ENCODE results near the gene CARD19.
"Not testable (repeated sequence)": the region's sequence is repeated elsewhere in the genome, so short reads cannot be mapped to it uniquely, and the experiment has no call there.

Gene CARD19

DNA sequence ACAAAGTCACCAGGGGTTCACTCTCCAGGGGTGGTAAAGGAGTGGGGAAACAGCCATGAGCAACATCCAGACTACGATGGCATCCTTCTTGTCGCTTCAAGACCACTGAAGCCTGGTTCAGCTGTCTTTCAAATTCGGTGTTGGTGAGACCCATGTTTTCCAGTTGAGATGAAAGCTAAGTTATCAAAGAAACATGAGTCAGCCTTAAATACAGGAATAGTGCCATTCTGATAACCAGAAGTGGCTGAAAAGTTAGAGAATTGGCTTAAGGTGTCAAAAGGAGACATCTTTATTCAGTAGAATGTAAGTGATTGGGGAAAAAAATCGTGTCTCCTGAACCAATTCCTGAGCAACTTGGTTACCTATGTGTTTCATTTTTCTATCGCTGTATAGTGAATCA, 7.0 kb upstream of the CARD19 start:
- DNase-seq (ENCODE audit: low spot score), result no peak

DNA sequence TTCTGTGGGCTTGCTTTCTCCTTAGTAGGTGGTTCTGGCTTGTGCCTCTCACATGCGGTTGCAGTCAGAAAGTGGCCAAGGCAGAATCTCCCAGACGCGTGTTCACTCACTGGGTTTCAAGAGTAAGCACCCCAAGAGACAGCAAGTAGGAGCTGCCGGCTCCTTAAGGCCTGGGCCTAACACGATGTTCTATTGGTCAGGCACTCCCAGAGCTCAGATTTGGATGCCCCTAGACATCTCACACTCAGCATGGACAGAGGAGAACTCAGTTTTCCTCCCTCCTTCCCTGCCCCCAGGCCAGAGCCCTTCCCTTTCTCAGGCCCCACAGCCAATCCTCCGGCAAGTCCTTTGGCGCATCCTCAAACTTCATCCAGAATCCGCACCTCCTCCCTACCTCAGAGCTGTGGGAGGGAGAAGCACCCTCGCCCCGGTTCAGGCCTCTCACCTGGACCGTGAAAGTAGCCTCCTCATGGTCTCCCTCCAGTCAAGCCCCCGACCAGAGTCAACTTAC, 6.5 kb upstream of the CARD19 start:
- DNase-seq (ENCODE audit: low spot score), result no peak

DNA sequence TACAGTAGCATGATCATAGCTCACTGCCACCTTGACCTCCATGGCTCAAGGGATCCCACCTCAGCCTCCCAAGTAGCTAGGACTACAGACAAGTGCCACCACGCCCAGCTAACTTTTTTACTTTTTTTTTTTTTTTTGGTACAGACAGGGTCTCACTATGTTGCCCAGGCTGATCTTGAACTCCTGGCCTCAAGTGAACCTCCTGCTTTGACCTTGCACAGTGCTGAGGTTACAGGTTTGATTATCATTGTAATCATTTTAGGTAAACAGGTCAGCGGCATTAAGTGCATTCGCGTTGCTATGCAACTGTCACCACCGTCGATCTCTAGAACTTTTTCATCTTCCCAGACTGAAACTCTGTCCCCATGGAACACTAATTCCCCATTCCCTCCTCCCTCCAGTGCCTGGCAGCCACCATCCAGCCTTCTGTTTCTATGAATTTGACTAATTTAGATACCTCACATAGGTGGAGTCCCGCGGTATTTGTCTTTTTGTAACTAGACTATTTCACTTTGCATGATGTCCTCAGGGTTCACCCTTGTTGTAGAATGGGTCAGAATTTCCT, 5.8 kb upstream of the CARD19 start:
- no peak for DNase-seq (ENCODE audit: low spot score)

DNA sequence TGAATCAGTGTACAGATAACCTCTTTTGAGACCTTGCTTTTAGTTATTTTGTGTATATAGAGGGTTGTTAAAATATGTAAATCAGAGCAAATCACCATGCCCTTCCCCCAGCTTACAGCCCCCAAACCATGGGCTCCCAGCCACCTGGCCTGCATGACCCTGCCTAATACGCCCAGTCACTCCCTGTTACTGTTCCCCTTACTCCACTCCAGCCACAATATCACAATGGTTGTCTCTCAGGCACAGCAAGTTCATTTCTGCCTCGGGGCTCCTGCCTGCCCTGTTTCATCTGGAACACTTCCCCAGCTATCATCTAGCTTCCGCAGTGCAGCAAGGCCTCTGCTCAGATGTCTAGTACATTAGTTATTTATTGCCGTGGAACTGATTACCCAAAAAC, 5.0 kb upstream of the CARD19 start:
- DNase-seq (ENCODE audit: low spot score), result no peak

DNA sequence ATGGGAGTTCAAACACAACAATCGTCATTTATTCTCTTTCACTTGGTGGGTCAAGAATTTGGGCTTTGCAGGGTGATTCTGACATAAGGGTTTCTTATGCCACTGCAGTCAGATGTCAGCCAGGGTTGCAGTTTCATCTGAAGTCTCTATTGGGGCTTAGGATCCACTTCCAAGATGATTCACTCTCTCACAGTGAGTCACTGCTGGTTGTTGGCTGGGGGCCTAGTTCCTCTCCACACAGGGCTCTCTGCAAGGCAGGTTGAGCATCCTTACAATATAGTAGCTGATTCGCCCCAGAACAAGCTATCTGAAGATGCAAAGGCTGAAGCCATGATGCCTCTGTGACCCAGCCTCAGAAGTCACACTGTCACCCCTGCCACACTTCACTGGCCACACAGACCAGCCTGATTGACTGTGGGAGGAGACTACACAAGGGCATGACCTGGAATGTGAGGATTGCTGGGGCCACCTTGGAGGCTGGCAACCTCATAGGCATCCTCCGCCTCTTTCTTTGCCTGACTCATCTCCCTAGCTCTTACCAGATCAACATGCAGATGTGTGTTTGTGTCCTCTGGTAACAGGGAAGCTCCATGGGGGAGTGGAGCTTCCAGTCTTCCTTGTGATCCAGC, 4.5 kb upstream of the CARD19 start:
- DNase-seq (ENCODE audit: low spot score), result no peak

DNA sequence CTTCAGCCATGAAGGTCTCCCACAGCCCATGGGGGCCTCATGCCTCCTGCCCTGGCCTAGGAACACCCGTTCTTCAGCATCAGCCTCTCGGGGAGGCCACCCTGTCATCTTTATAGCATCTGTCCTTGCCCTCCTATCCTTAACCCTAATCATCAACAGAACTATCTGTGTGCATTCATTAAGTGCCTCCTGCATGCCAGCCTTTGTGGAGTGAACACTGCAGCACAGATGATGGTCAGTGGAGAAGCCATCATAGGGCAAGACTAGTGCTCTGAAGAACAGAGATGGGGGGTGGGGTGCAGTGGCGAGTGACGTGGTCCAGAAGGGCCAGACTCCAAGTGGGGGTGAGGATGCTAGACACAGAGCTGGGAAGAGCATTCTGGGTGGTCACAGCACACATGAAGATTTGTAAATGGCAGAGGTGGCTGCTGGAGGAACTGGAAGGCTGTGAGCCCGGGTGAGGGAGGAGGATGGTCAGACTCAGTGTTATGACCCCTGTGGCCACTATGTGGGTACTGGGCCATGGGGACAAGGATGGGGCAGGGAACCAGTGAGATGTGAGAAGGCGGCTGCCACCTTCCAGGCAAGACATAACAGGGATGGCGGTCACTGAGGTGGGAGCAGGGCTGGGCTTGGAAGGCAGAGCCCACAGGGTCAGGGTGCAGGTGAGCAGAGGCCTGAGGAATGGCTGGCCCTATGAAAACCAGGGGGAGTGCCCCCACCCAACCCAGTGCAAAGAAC, 3.6 kb upstream of the CARD19 start:
- DNase-seq (ENCODE audit: low spot score), result no peak

DNA sequence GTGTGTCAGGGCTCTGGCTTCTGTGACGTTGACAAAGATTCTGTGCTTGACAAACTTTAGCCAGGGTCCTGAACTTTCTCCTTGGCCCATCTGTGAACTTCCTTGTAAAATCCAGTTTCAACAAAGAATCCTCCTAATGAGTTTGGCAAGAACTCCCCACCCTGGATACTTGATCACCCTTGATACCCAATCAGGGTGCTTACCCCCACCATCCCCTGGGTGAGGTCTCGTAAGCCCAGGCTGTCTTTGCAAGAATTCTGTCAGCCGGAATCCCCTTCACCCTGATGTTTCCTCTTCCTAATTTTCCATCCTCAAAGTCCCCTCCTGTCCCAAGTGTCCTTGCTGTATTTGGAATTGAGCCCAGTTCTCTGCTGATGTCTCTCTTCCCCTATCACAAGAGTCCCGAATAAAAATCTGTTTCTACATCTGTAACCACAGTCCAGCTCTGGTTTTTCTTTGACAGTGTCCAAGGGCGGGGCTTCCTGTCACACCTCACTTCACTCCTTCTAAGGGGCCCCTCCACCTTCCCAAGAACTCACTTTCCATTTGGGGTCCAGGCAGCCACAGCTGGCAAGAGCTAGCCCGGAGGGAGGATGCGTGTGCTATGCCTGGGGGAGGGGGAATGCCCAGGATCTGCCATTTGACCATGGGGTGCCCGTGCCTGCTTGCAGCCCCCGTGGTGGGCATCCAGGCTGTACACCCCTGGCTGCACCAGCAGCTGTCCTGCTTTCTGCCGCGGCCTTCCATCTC, 2.7 kb upstream of the CARD19 start:
- DNase-seq (ENCODE audit: low spot score), result no peak

DNA sequence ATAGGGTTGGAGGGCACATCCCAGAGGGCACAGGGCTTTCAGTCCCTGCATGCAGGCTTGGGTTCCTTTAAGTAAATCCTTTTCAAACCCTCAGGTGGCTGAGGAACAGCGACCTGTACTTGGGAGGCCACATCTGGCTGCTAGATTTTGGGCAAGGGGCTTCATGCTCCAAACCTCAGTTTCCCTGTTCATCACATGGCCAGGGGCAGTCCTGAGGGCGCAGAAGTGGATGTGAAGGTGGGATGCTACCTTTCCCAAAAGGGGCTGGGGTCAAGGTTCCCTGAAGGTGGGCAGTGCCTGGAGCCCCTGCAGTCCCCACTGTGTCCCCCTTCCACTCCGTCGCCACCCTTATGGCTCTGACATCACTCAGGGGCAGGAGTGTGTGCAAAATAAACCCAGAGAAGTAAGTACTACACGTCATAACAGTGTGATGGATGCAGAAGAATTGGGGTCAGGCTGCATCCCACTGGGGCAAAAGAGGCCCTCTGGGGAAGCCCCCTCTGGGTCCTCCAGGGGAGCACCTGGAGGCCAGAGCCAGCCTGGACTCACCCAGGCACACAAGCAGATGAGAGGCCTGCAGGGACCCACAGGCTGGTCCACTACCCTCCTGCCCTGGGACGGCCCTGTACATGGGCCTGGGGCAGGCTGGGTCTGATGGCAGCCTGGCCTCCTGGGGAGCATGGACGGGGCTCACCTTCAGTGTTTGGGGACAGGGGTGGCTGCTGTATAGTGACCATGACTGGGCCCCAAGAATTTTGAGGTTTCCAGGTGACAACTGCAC, 1.9 kb upstream of the CARD19 start:
- DNase-seq (ENCODE audit: low spot score), result no peak

DNA sequence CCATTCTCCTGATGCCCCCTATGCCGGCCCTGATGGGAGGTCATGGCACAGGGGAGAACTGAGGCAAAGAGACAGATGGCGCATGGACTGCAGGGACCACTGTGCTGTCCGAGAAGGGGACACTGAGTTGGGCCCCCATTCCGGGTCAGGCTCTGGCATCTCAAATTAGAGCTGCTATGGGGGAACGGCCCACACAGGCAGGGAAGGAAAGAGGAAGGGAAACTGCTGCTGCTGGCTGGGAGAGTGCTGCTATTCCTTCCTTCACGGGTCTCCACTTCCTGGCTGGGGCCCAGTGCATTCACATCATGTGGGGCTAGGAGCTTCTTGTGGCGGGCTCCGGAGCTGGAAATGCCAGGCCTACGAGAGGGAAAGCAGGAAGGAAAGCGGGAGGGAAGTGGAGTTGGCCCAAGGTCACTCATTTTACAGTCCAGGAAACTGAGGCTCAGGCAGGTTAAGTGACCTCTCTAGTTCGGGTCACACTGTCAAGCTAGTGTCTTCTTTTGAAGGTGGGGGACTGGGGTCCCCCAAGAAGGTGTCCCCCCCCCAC, 1.3 kb upstream of the CARD19 start:
- no peak for DNase-seq (ENCODE audit: low spot score)

DNA sequence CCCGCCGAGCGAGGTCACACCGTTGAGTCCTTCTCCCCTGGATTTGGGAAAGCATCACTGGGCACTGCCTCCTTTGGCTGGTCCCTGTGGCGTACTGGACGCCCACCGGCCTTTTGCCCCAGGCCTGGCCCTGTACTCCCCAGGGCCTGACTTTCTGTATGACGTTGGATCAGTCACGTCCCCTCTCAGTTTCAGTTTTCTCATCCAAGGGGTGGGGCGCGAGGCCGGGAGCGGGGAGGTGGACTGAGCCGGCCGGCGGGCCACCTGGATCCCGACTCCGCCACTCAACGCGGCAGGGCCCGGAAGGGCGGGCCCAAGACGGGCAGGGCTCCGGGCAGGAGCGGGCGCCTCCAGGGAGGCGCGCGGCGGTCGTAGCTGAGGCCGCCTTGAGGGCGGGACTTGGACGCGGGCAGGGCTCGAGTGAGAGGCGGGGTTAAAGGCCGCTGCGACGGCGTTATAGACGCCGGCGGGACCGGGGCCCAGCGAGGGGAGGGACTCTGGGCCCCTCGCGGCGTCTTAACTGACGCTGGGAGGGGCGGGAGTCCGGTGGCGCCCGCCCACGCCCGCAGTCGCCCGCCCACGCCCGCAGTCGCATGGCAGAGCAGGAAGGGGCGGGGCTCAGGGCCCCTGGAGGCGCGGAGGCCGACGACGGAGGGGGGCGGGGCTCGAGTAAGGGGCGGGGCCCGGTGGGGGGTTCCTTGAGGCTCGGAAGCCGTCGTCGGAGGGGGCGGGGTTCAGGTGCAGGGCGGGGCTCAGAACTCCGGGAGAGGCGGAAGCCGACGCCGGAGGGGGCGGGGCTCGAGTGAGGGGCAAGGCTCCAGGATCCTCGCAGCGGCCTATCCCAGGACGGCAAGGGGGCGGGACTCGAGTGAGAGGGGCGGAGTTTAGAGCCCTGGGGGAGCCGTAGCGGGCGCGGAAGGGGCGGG, 549 bp upstream of the CARD19 start:
- peak; percentile 100 for DNase-seq (ENCODE audit: low spot score)

DNA sequence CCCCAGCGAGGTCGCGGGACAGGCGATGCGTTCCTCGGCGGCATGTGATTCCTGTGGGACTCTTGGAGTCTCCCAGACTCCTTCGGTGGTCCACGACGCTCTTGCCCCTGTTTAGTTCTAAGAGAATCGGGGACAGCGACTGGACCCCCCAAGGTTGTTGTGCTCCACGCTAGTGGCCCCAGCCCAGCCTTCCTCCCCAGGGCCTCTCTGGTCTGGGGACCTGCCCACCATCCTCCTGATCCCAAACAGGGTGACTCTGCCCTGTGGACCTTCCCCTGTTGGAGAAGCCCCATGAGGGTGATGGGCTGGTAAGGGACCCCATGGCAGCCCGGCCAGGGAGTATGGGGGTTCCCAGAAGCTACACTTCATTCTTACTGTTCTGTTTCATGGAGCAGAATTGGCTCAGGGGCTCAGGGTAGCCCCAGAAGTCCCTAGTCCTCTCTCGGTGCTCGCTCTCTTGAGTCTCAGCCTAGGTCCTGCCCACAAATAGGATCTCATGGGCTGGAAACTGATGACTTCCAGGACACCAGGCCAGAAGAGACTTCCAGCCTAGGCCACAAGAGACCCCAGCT, 880 bp downstream of the CARD19 start:
- DNase-seq (ENCODE audit: low spot score), result no peak

DNA sequence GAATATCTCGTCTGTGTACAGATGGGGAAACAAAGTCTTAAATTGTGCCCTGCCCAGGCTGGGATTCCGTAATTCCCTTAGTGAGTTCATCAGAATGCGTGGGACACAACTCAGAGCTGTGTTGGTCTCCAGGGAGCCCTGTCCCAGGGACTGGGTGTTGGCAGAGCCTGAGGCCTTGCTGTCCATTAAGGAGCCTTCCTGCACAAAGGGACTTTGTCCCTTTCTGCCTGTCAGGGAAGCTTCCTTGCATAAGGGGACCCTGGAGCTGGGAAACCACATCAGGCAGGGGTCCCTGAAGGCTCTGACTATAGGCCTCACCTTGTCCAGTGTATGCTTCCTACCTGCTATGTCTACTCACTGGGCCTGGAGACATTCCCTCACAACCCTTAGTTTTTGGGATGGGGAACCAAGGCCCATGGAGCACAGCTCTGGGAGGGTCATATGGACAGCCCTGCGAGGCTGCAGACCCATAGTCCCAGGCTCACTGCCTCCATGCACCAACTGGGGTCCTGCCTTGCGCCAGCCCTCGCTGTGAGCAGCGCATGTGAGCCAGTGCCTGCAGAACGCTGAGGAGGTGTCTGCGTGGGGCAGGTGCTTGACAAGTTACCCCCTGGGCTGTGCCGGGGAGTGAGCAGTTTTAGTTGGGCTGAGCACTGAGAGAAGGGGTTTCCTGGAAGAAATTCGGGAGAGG, 1.6 kb downstream of the CARD19 start:
- peak; percentile 15 for DNase-seq (ENCODE audit: low spot score)

DNA sequence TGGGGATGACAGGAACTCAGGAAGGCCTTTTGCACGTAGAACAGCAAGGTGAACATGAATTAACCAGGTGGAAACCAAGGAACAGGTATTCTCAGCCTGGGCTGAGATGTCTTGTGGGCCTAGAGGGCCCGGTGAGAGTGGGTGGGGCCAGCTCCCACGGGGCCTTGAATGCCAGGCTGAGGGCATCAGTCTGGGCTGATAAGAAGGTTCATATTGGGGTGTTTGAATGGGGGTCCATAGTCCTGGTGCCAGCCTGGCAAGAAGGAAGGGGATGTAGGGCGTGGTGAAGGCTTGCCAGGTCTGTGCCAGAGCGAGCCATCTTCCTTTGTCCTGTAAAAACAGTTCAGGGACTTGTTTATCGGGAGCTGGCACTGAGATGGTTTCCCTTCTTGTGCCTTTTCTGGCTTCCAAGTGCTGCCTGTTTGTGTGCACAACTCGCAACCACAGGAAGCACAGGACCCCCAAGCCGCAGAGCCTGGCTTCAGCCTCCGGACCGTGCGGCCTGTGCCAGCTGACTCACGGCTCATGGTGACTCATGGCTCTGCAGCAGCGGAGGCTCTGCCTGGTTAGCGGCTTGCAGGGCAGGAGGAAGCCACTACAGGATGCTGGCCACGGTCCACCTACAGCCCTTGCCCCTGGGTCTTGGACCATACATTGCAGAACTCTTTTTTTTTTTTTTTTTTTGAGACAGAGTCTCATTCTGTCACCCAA, 2.4 kb downstream of the CARD19 start:
- DNase-seq (ENCODE audit: low spot score), result peak; percentile 63

DNA sequence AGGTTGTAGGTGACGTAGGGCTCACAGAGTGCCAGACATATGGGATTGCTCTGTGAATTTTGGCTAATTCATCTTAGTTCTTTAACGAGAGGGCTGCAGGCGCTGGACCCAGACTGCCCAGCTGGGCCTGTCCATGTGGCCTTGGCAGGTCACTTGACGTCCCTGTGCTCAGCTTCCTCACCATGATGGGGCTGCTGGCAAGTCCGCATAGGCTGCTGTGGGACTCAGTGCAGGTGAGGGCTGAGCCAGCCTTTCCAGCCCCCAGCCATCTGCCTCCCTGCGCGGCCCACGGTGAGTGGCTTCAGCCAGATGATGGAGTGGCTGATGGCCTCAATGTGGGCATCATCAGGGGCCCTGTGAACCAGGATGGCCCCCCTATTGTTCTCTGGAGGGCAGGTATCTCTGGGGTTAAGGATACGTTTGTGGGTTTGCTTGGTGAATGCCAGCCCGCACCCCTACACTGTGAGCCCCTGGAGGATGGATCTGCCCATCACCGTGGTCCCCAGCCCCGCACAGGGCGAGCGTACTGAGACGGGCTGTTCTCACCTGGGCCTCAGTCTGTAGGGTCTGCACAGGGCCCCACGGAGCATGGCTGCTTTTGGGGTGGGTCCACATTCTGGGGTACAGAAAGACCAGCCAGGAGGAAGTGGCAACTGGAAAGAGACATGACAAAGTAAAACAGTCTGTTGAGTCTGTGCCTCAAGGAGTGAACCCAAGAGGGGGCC, 3.7 kb downstream of the CARD19 start:
- no peak for DNase-seq (ENCODE audit: low spot score)

DNA sequence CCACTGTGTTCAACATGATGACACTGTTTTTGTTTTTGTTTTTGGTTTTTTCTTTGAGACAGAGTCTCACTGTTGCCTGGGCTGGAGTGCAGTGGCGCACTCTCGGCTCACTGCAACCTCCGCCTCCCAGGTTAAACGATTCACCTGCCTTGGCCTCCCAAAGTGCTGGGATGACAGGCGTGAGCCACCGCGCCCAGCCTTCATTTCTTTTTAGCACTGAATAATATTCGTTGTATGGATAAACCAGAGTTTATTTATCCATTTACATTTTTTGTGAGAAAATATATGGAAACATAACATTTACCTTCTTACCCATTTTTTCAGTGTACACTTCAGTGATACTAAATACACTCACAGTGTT, 4.2 kb downstream of the CARD19 start:
- DNase-seq (ENCODE audit: low spot score), result no peak

DNA sequence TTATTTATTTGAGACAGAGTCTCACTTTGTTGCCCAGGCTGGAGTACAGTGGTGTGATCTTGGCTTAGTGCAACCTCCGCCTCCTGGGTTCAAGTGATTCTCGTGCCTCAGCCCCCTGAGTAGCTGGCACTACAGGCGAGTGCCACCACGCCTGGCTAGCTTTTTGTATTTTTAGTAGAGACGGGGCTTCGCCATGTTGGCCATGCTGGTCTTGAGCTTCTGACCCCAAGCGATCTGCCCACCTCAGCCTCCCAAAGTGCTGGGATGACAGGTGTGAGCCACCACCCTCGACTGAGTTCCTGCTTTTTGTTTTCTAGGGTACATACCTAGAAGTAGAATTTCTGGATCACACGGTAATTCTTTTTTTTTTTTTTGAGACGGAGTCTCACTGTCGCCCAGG, 5.1 kb downstream of the CARD19 start:
- not testable (repeated sequence) for DNase-seq (ENCODE audit: low spot score)

DNA sequence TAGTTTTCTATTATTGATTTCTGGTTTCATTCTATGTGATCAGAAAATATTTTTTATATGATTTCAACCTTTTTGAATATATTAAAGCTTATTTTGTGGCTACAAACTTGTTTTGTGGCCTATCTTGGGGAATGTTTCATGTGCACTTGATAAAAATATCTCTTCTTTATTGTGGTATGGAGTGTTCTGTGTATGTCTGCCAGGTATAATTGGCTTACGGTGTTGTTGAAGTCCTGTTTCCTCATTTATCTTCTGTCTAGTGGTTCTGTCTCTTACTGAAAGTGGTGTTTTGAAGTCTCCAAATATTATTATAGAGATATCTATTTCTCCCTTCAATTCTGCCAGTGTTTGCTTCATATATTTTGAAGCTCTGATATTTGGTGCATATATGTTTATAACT, 9.6 kb downstream of the CARD19 start:
- no peak for DNase-seq (ENCODE audit: low spot score)

DNA sequence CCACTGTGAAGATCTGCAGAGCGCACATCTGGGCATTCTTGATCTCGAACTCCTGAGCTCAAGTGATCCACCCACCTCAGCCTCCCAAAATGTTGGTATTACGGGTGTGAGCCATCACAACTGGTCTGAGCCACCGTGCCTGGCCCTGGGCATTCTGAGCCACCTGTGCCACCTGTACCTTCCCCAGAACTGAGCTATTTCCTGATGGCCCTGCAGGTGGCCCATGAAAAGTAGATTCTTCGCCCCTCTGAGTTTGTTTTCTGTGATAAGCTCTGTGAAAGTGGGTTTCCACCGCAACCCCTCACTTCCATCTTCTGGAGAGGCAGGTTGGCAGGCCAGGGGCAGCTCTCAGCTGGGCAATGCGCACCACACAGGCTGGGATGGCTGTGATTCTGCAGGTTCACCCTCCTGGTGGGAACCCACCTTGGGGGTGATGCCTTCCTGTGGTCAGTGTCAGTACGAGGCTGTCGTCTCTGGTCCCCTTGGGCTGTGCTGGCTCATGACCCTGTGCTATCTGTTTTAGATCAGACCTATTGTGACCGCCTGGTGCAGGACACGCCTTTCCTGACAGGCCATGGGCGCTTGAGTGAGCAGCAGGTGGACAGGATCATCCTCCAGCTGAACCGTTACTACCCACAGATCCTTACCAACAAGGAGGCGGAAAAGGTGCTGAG, 11.3 kb downstream of the CARD19 start:
- DNase-seq (ENCODE audit: low spot score), result no peak
